H7 (cell line): Measurements from ENCODE around the gene EXOSC2. TPM values are rescaled to one million over a fixed set of nuclear protein-coding genes. Genes with fewer than 3 reads are reported as not detected.

Experiments used
- DNase-seq: peaks from one replicate; pipeline ENCODE4 v3.0.0; 2012
- H3K27me3 ChIP-seq: 2 replicates; pipeline ENCODE4 v1.6.0; 2011; ENCODE audit warnings: mild to moderate bottlenecking, low read length; ENCODE audit not compliant: control insufficient read depth, insufficient read depth
- H3K36me3 ChIP-seq: replicated peaks from 2 replicates; pipeline ENCODE4 v1.5.1; 2011; ENCODE audit warnings: low read length; ENCODE audit not compliant: control insufficient read depth, insufficient read depth
- H3K4me3 ChIP-seq: 2 replicates; pipeline ENCODE4 v1.5.1; 2011; ENCODE audit warnings: low read depth, mild to moderate bottlenecking, control low read depth, low read length, moderate library complexity; ENCODE audit not compliant: insufficient read depth
- total RNA-seq: library from RNA; depleted of rRNA; stranded (reverse); fragments of >200 nt; shearing (Covaris generic); gene quantifications from 2 replicates; pipeline ENCODE4 v1.2.3, GENCODE V29; 2014; rRNA removed

Gene EXOSC2
- total RNA-seq, 1 experiment from 2014 or later, result 61.9 TPM

DNA sequence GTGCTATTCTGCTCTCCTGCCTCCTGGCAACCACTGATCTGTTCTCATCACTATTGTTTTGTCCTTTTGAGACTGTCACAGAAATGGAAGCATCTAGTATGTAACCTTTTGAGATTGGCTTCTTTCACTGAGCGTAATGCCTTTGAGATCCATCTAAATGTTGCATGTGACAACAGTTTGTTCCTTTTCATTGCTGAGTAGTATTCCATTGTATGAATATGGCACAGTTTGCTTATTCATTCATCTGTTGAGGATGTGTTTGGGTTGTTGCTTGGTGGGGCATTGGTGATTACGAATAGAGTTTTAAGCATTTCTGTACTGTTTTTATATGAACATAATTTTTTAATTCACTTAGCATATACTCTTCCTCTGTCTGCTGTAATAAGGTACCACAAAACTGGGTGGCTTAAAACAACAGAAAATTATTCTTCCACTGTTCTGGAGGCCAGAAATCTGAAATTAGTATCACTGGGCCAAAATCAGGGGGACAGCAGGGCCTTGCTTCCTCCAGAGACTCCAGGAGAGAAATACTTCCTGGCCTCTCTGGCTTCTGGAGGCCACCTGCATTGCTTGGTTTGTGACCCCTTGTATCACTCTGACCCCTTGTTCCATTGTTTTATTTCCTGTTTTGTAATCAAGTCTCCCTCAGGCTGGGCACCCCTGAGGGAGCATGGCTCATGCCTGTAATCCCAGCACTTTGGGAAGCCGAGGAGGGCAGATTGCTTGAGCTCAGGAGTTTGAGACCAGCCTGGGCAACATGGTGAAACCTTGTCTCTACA lies 53.0 kb downstream of the EXOSC2 start:
- H3K27me3 ChIP-seq, result no peaks in the 10 kb centered on the region
- no peak for DNase-seq
- no peaks in the 10 kb centered on the region for H3K36me3 ChIP-seq

DNA sequence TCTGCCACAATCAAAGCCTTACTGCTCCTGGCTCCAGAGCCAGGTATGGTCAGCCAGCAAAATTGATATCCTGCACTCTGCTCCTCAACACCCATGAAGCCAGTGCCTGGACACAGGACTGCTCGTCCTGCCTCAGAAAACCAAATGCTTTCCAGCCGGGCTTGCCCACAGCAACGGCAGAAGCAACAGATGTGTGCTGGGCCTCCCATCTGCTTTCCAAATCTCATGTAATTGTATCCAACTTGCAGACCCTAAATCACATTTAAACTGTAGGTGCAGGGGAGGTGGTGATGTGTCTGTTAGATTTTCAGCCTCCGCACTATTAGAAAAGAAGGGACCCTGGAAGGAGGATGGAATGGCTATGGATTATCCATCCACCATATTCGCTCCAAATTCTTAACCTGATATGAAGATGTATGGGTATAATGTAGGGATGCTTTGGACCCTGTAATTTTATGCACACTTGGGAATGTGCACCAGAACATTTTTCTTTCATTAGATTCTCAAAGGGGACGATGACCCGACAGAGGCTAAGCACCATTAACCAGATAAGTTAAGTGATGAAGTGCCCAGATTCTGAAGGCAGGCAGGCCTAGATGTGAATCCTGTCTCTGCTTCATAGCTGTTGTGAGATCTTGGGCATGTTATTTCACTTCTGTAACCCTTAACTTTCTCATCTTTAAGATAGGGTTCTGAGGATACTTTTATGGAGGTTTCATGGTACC lies 58.2 kb downstream of the EXOSC2 start:
- no peaks in the 10 kb centered on the region for H3K27me3 ChIP-seq
- H3K36me3 ChIP-seq, result no peaks in the 10 kb centered on the region
- DNase-seq, result no peak
- H3K4me3 ChIP-seq, result no peak overlapping the region

More for the DNA sequence above, 53.0 kb downstream of the EXOSC2 start:
- no peak overlapping the region for H3K4me3 ChIP-seq

Other genes starting within 250 kb of the EXOSC2 start
- 77.0 and 81.5 TPM in 2 replicates for gene ASS1, start 248.8 kb upstream of the EXOSC2 start, total RNA-seq
- 43.9 and 56.0 TPM in 2 replicates for gene FUBP3, start 114.2 kb upstream of the EXOSC2 start, total RNA-seq
- 0.11 and 0.31 TPM in 2 replicates for gene PRDM12, start 29.2 kb upstream of the EXOSC2 start, total RNA-seq
- gene ABL1, start 141.5 kb downstream of the EXOSC2 start, total RNA-seq, result 57.6 and 61.5 TPM in 2 replicates
- gene QRFP, start 203.0 kb downstream of the EXOSC2 start, total RNA-seq, result not detected in 2 replicates
- gene FIBCD1, start 245.5 kb downstream of the EXOSC2 start, total RNA-seq, result 6.1 and 6.2 TPM in 2 replicates